PC-3 (cell line): Measurements from ENCODE around the gene ATP5PF. TPM values are rescaled to one million over a fixed set of nuclear protein-coding genes. Genes with fewer than 3 reads are reported as not detected.

Source experiments
- ATAC-seq: fragments of 200-7000 bp; cut with Tn5 transposase; 2 replicates; pipeline ENCODE4 v1.9.1; 2020; ENCODE audit warnings: mild to moderate bottlenecking, moderate library complexity
- BruUV-seq: library from RNA; stranded (reverse); fragments of 400-500 nt; replicated peaks from 2 replicates; lab custom pipeline; 2021; lab: Mats Ljungman, UMichigan
- CTCF ChIA-PET: fragments of 300-600 bp; sonication (Branson Sonifier 250); formaldehyde crosslinking; loops from one replicate; lab custom pipeline; 2022; ENCODE audit warnings: antibody characterized with exemption; lab: Charles Lee
- POLR2A ChIA-PET: fragments of 300-600 bp; sonication (Branson Sonifier 250); formaldehyde crosslinking; loops from one replicate; lab custom pipeline; 2022; ENCODE audit warnings: antibody characterized with exemption; ENCODE audit not compliant: unreplicated experiment; lab: Charles Lee
- DNase-seq: peaks from one replicate; pipeline ENCODE4 v3.0.0-alpha.2; 2015
- H2AFZ ChIP-seq: fragments of 300-600 bp; sonication (generic); 2 replicates; pipeline ENCODE4 v1.6.0; 2016; ENCODE audit warnings: antibody characterized with exemption, low read length
- H3F3A ChIP-seq: fragments of 300-600 bp; sonication (generic); one replicate; pipeline ENCODE4 v1.6.0; 2017; ENCODE audit warnings: antibody characterized with exemption, low read length, control low read depth, mild to moderate bottlenecking; ENCODE audit not compliant: unreplicated experiment
- H3K27ac ChIP-seq: fragments of 300-600 bp; sonication (generic); 2 replicates; pipeline ENCODE4 v1.5.1; 2016; ENCODE audit warnings: mild to moderate bottlenecking, low read length
- H3K27me3 ChIP-seq: fragments of 300-600 bp; sonication (generic); 2 replicates; pipeline ENCODE4 v1.6.1; 2016; ENCODE audit warnings: low read length, mixed read lengths
- H3K36me3 ChIP-seq: fragments of 300-600 bp; sonication (generic); 2 replicates; pipeline ENCODE4 v1.6.1; 2016; ENCODE audit warnings: low read depth, mixed run types, low read length, mixed read lengths
- H3K4me1 ChIP-seq: fragments of 300-600 bp; sonication (generic); 2 replicates; pipeline ENCODE4 v1.5.1; 2016; ENCODE audit warnings: low read length; ENCODE audit not compliant: insufficient read depth
- H3K4me2 ChIP-seq: fragments of 300-600 bp; sonication (generic); 2 replicates; pipeline ENCODE4 v1.6.0; 2016; ENCODE audit warnings: low read length
- H3K4me3 ChIP-seq: fragments of 300-600 bp; sonication (generic); 2 replicates; pipeline ENCODE4 v1.5.1; 2016; ENCODE audit warnings: mild to moderate bottlenecking, low read length, mixed read lengths
- H3K79me2 ChIP-seq: fragments of 300-600 bp; sonication (generic); 2 replicates; pipeline ENCODE4 v1.6.1; 2017; ENCODE audit warnings: low read length, mixed read lengths
- H3K9ac ChIP-seq: fragments of 300-600 bp; sonication (generic); 2 replicates; pipeline ENCODE4 v1.6.0; 2016; ENCODE audit warnings: mild to moderate bottlenecking, low read length
- H3K9me2 ChIP-seq: fragments of 300-600 bp; sonication (generic); replicated peaks from 2 replicates; pipeline ENCODE4 v1.6.1; 2016; ENCODE audit warnings: mixed run types, low read length, mixed read lengths
- H3K9me3 ChIP-seq: fragments of 300-600 bp; sonication (generic); 2 replicates; pipeline ENCODE4 v1.6.1; 2016; ENCODE audit warnings: low read length, mixed read lengths
- H4K20me1 ChIP-seq: fragments of 300-600 bp; sonication (generic); 2 replicates; pipeline ENCODE4 v1.6.1; 2016; ENCODE audit warnings: low read length, mixed read lengths
- EZH2 ChIP-seq: fragments of 300-600 bp; sonication (generic); IDR thresholded peaks from one replicate; pipeline ENCODE4 v1.6.1; 2017; ENCODE audit warnings: antibody characterized with exemption, mild to moderate bottlenecking, low read length; ENCODE audit not compliant: unreplicated experiment
- EZH2phosphoT487 ChIP-seq: fragments of 300-600 bp; sonication (generic); IDR thresholded peaks from 2 replicates; pipeline ENCODE4 v1.6.1; 2018; ENCODE audit warnings: mild to moderate bottlenecking, antibody characterized with exemption, low read length, borderline replicate concordance
- intact Hi-C: fragments of 100-400 bp; cut with micrococcal nuclease; formaldehyde crosslinking; loops from 2 replicates; pipeline ENCODE4 v1.9.0; 2023
- total RNA-seq: library from RNA; depleted of rRNA; stranded (reverse); fragments of >200 nt; gene quantifications from 2 replicates; pipeline ENCODE4 v1.2.3, GENCODE V29; 2014
- TF ChIP-seq, protein P1 (sequence below): fragments of 300-600 bp; sonication (generic); conservative IDR thresholded peaks from 2 replicates; pipeline ENCODE4 v1.5.1; 2017; ENCODE audit warnings: antibody characterized with exemption, low read depth, mild to moderate bottlenecking, low read length

Gene ATP5PF
- total RNA-seq, 1 experiment from 2014 or later: 170 TPM

DNA sequence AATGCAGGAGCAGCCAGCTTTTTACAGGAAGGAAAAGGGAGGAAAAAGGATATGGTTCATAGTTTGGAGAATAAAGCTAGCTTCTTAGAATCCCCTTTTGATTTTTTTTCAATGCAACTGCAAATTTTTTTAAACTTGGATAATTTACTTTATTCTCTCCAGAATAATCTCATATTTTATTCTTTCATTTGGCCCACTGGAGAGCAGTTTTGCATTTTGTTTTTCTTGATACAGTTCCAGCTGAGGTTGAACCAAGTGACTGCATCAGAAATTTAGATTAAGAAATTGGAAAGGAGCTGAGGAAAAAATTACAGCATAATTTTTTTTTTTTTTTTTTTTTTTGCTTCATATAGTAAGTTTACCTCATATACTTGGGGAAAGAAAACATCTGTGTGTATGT is 22.8 kb upstream of the ATP5PF start:
- Histone ChIP-seq H3K36me3 (peaks cover 27% of the 10 kb centered on the region), H3K4me3 (no peak overlapping the region), H3F3A (no peaks in the 10 kb centered on the region), H3K9ac (no peak overlapping the region), H3K4me1 (no peaks in the 10 kb centered on the region), H3K4me2 (no peak overlapping the region), H2AFZ (no peak overlapping the region), H3K27me3 (no peaks in the 10 kb centered on the region), H3K27ac (no peak overlapping the region), H4K20me1 (no peaks in the 10 kb centered on the region), H3K9me3 (no peaks in the 10 kb centered on the region), H3K79me2 (no peaks in the 10 kb centered on the region), H3K9me2 (no peaks in the 10 kb centered on the region)
- CTCF ChIA-PET: no interaction called here
- TF ChIP-seq EZH2 (no peak), EZH2phosphoT487 (no peak)
- TF ChIP-seq, protein P1, sequence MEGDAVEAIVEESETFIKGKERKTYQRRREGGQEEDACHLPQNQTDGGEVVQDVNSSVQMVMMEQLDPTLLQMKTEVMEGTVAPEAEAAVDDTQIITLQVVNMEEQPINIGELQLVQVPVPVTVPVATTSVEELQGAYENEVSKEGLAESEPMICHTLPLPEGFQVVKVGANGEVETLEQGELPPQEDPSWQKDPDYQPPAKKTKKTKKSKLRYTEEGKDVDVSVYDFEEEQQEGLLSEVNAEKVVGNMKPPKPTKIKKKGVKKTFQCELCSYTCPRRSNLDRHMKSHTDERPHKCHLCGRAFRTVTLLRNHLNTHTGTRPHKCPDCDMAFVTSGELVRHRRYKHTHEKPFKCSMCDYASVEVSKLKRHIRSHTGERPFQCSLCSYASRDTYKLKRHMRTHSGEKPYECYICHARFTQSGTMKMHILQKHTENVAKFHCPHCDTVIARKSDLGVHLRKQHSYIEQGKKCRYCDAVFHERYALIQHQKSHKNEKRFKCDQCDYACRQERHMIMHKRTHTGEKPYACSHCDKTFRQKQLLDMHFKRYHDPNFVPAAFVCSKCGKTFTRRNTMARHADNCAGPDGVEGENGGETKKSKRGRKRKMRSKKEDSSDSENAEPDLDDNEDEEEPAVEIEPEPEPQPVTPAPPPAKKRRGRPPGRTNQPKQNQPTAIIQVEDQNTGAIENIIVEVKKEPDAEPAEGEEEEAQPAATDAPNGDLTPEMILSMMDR: no peak
- DNase-seq (no peak), ATAC-seq (no peak)
- POLR2A ChIA-PET: no interaction called here
- intact Hi-C loops: no loop called here
- no TSS peak for BruUV-seq

DNA sequence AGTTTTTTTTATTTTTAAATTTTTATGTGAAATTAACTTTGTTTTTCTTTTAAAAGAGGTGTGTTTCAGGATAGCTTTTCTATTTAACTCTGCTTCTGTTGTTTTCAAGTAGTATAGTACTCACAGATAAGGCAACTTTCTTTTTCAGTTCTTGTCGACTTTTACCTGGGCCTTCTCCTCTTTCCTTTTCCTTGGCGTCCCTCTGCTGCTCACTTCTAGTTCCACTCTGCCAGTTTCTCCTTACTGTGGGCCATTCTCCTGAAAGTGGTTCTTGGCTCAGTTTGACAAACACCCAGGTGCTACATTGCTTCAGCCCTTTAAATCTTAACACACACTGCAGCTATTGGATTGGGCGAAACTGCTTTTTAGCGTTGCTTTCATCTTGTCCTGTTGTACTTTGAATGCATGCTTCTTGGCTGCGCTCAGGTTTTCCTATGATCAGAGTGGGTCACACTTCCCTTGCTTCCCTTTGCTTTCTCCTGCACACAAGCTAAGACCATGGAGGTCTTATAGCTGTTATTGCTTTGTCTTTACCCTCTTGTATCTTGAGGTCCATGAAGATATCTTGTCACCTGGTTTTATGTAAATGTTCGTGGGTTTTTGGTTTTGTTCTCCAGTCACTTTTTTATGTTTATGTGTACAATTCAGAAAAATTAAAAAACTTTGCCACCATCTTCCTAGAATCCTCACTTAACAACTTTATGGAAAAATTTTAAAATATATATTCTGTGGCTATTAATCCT is 21.7 kb upstream of the ATP5PF start:
- ChIA-PET CTCF (no interaction called here), POLR2A (no interaction called here)
- H3F3A ChIP-seq: no peaks in the 10 kb centered on the region
- no peaks in the 10 kb centered on the region for H3K9me3 ChIP-seq
- TF ChIP-seq EZH2 (no peak), EZH2phosphoT487 (no peak)
- TF ChIP-seq, protein P1: no peak
- H3K27me3 ChIP-seq: no peaks in the 10 kb centered on the region
- intact Hi-C loops: no loop called here
- ATAC-seq (no peak), DNase-seq (no peak)
- no peak overlapping the region for H3K4me2 ChIP-seq
- no peak overlapping the region for H3K4me3 ChIP-seq
- H3K9me2 ChIP-seq: no peaks in the 10 kb centered on the region
- H3K36me3 ChIP-seq: peaks cover 31% of the 10 kb centered on the region
- H3K9ac ChIP-seq: no peak overlapping the region
- H3K4me1 ChIP-seq: no peaks in the 10 kb centered on the region
- H3K79me2 ChIP-seq: no peaks in the 10 kb centered on the region
- H4K20me1 ChIP-seq: no peaks in the 10 kb centered on the region
- no peak overlapping the region for H2AFZ ChIP-seq
- H3K27ac ChIP-seq: no peak overlapping the region
- no TSS peak for BruUV-seq

DNA sequence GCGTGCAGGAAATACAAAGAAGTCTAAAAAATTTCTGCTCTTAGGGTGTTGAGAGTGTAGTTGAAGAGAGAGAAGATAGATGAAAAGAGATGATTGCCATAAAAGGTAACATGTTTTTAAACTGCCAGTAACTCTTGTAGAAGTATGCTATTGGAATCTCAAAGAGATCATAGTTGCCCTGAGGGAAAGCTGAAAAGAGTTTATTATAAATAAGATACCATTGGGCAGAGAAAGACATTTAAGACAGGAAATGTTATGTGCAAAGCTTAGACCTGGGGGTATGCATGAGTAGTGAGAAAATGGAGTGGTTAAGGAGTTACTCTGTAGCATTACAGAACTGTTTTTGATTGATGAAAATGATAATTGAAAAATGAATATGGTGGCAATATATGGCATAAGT is 17.7 kb upstream of the ATP5PF start:
- H2AFZ ChIP-seq: no peak overlapping the region
- TF ChIP-seq, protein P1: no peak
- TF ChIP-seq EZH2: no peak
- no peak for TF ChIP-seq EZH2phosphoT487
- no peaks in the 10 kb centered on the region for H3K79me2 ChIP-seq
- no peaks in the 10 kb centered on the region for H3K27me3 ChIP-seq
- H3K27ac ChIP-seq: no peak overlapping the region
- no peak overlapping the region for H3K9ac ChIP-seq
- ChIA-PET POLR2A (no interaction called here), CTCF (no interaction called here)
- no peak overlapping the region for H3K4me3 ChIP-seq
- intact Hi-C loops: no loop called here
- H3K36me3 ChIP-seq: peaks cover 15% of the 10 kb centered on the region
- no peaks in the 10 kb centered on the region for H3K9me2 ChIP-seq
- H4K20me1 ChIP-seq: no peaks in the 10 kb centered on the region
- no peak overlapping the region for H3K4me2 ChIP-seq
- no peaks in the 10 kb centered on the region for H3K9me3 ChIP-seq
- no peak for ATAC-seq
- H3K4me1 ChIP-seq: no peaks in the 10 kb centered on the region
- no TSS peak for BruUV-seq
- H3F3A ChIP-seq: no peaks in the 10 kb centered on the region
- no peak for DNase-seq
